ENCODE data around the gene GALNT18.

GALNT18 gene

DNA sequence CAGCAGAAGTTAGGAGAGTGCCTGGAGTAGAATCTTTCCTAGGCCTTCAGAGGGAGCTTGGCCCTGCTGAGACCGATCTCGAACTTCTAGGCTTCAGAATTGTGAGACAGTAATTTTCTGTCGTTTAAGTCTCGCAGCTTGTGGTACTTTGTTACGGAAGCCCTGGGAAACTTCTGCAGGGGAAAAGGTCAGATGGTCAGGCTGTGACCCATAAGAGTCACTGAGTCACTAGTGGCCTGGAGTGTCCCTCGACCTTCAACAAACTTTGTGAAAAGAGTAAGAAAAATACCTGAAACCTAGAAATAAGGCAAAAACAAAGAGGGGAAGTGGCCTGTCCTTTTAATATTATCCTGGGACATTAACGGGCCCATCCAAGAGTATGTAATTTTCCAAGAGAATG, 303.3 kb downstream of the GALNT18 start:
- no peaks in the 10 kb centered on the region for H3K27me3 ChIP-seq
- H3K4me1 ChIP-seq = no peaks in the 10 kb centered on the region
- no peaks in the 10 kb centered on the region for H3K9me3 ChIP-seq
- H3K36me3 ChIP-seq = no peaks in the 10 kb centered on the region
- DNase-seq = no peak
- H3K4me3 ChIP-seq (ENCODE audit: low read depth, low read length) = no peak overlapping the region
- no peak for TF ChIP-seq CTCF (IDR thresholded peaks at IDR 0.05; ENCODE audit: low read depth, low read length)

DNA sequence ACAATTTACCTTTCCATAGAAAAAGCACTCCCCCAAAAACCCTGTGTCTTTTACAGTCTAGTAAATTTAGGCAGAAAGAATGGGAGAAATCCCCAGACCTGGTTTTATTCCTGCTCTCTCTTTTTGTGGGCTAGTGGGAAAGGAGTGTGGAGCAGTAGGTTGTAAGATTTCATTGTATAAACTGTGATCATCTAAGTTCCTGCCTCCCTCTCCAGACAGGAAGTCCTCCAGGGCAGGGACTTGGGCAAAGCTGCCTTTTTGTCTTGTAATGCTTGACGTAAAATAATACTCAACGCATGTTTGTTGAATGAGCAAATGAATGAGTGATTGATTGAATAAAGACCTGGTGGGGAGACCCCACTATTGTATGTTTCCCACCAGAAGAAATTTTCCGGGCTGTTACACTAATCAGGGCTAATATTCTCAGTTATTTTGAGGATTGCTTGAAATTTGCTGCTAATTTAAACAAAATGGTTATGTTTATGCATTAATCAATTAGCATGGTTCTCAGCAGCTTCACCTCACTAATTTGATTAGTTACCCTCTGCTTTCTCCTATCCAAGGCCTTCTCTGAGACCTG, 305.1 kb downstream of the GALNT18 start:
- H3K36me3 ChIP-seq = no peaks in the 10 kb centered on the region

GRCh38 chr11:11313902-11314692, 307.7 kb downstream of the GALNT18 start:
- no peak for TF ChIP-seq CTCF (IDR thresholded peaks at IDR 0.05; ENCODE audit: low read depth, low read length)
- Histone ChIP-seq H3K4me1 (no peaks in the 10 kb centered on the region), H3K9me3 (no peaks in the 10 kb centered on the region), H3K36me3 (no peaks in the 10 kb centered on the region), H3K27me3 (no peaks in the 10 kb centered on the region), H3K4me3 (ENCODE audit: low read depth, low read length) (no peak overlapping the region)
- DNase-seq = no peak

More for the DNA sequence above, 305.1 kb downstream of the GALNT18 start:
- Histone ChIP-seq H3K27me3 (no peaks in the 10 kb centered on the region), H3K4me1 (no peaks in the 10 kb centered on the region), H3K9me3 (no peaks in the 10 kb centered on the region), H3K4me3 (ENCODE audit: low read depth, low read length) (no peak overlapping the region)
- TF ChIP-seq CTCF (IDR thresholded peaks at IDR 0.05; ENCODE audit: low read depth, low read length) = no peak
- DNase-seq = no peak

GRCh38 chr11:11313426-11313825, 308.4 kb downstream of the GALNT18 start:
- Histone ChIP-seq H3K4me3 (ENCODE audit: low read depth, low read length) (no peak overlapping the region), H3K9me3 (no peaks in the 10 kb centered on the region), H3K27me3 (no peaks in the 10 kb centered on the region), H3K36me3 (no peaks in the 10 kb centered on the region), H3K4me1 (no peaks in the 10 kb centered on the region)
- TF ChIP-seq CTCF (IDR thresholded peaks at IDR 0.05; ENCODE audit: low read depth, low read length) = no peak
- no peak for DNase-seq

DNA sequence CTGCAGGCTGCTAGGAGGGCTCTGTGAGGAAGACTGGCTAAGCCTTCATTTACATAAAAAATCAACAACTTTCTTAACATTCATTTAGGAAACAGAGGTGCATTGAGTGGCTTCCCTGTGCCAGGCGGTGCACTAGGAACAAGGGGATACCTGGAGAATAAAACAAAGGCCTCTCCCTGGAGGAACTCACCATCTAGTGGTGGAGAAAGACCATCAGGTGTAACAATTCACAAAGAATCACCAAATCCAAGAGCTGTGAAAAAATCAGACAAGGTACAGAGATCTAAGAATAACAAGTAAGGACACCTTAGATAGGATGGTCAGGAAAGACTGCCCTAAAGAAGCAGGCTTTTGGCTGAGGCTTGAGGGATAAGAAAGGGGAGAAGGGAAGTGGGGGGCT, 309.1 kb downstream of the GALNT18 start:
- no peak for TF ChIP-seq CTCF (IDR thresholded peaks at IDR 0.05; ENCODE audit: low read depth, low read length)
- no peaks in the 10 kb centered on the region for H3K9me3 ChIP-seq
- H3K36me3 ChIP-seq = no peaks in the 10 kb centered on the region
- no peaks in the 10 kb centered on the region for H3K27me3 ChIP-seq
- no peaks in the 10 kb centered on the region for H3K4me1 ChIP-seq
- no peak for DNase-seq
- no peak overlapping the region for H3K4me3 ChIP-seq (ENCODE audit: low read depth, low read length)

GRCh38 chr11:11311169-11311568, 310.6 kb downstream of the GALNT18 start:
- DNase-seq = no peak
- no peak overlapping the region for H3K4me3 ChIP-seq (ENCODE audit: low read depth, low read length)
- no peak for TF ChIP-seq CTCF (IDR thresholded peaks at IDR 0.05; ENCODE audit: low read depth, low read length)
- no peaks in the 10 kb centered on the region for H3K27me3 ChIP-seq
- H3K9me3 ChIP-seq = no peaks in the 10 kb centered on the region
- H3K36me3 ChIP-seq = no peaks in the 10 kb centered on the region
- H3K4me1 ChIP-seq = no peaks in the 10 kb centered on the region
